Rectal smooth muscle tissue (tissue), 1 donor: ENCODE results near the gene TMEM132C.

ENCODE experiments used
- H3K27ac ChIP-seq: one replicate; pipeline ENCODE4 v1.7.0; 2013; ENCODE audit warnings: low read depth, low read length, inconsistent platforms
- H3K27me3 ChIP-seq: one replicate; pipeline ENCODE4 v1.7.0; 2013; ENCODE audit warnings: low read length; ENCODE audit not compliant: control insufficient read depth, insufficient read depth
- H3K36me3 ChIP-seq: one replicate; pipeline ENCODE4 v1.7.0; 2013; ENCODE audit warnings: low read length; ENCODE audit not compliant: control insufficient read depth, insufficient read depth
- H3K4me1 ChIP-seq: one replicate; pipeline ENCODE4 v1.7.0; 2013; ENCODE audit warnings: low read length; ENCODE audit not compliant: control insufficient read depth, insufficient read depth
- H3K4me3 ChIP-seq: one replicate; pipeline ENCODE4 v1.7.0; 2013; ENCODE audit warnings: low read length
- H3K9ac ChIP-seq: one replicate; pipeline ENCODE4 v1.7.0; 2013; ENCODE audit warnings: low read length

The TMEM132C gene

GRCh38 chr12:128261757-128262156 lies 5.2 kb upstream of the TMEM132C start:
- H3K4me3 ChIP-seq = no peak overlapping the region

GRCh38 chr12:128265566-128265965 lies 1.4 kb upstream of the TMEM132C start:
- Histone ChIP-seq H3K27me3 (peaks cover 12% of the 10 kb centered on the region), H3K27ac (no peak overlapping the region), H3K36me3 (no peaks in the 10 kb centered on the region), H3K4me3 (no peak overlapping the region), H3K9ac (no peak overlapping the region), H3K4me1 (no peaks in the 10 kb centered on the region)

More at GRCh38 chr12:128261757-128262156, 5.2 kb upstream of the TMEM132C start:
- Histone ChIP-seq H3K27ac (no peak overlapping the region), H3K36me3 (no peaks in the 10 kb centered on the region), H3K4me1 (no peaks in the 10 kb centered on the region), H3K9ac (no peak overlapping the region), H3K27me3 (no peaks in the 10 kb centered on the region)

- H3K36me3 ChIP-seq = no peaks in the 10 kb centered on the region
- no peak overlapping the region for H3K4me3 ChIP-seq
- H3K9ac ChIP-seq = no peak overlapping the region
- no peak overlapping the region for H3K27ac ChIP-seq
- no peaks in the 10 kb centered on the region for H3K4me1 ChIP-seq
- H3K27me3 ChIP-seq = peaks cover 12% of the 10 kb centered on the region
These were observed 884 bp upstream of the TMEM132C start for GRCh38 chr12:128266086-128266485.

- no peak overlapping the region for H3K4me3 ChIP-seq
- H3K27ac ChIP-seq = no peak overlapping the region
- H3K4me1 ChIP-seq = no peaks in the 10 kb centered on the region
- no peaks in the 10 kb centered on the region for H3K36me3 ChIP-seq
- H3K9ac ChIP-seq = no peak overlapping the region
- peaks cover 12% of the 10 kb centered on the region for H3K27me3 ChIP-seq
These were observed 334 bp upstream of the TMEM132C start for GRCh38 chr12:128266541-128267130.

GRCh38 chr12:128267651-128268378 lies 845 bp downstream of the TMEM132C start:
- Histone ChIP-seq H3K4me3 (peak overlapping the region; percentile 2), H3K36me3 (no peaks in the 10 kb centered on the region), H3K27ac (no peak overlapping the region), H3K27me3 (peaks cover 12% of the 10 kb centered on the region), H3K9ac (no peak overlapping the region), H3K4me1 (no peaks in the 10 kb centered on the region)

DNA sequence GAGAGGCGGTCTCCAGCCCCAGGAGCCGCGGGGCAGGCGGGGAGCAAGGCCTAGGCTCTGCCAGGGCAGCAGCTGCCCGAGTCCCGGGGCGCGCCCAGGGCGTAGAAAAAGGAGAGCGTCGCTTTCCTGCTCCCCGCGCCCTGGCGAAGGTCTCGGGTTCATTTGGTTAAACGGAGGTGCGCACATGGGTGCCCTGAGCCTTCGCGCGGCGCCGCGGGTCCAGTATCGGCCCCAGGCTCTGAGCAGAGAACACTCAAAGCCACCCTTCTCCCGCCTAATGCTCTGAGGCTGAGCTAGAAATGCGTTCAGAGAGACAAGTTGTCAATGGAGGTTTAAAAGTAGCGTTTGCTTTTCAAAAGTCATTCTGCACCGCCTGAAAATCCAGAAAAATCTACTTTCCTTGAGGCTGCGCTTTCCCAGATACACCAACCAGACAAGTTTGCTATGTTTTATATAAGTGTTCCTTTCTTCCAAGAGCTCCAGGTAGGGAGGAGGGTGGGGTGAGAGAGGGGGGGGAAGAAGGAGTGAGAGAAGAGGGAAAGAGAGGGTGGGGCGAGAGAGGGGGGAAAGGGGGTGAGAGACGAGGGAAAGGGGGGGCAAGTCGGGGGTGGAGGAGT lies 1.5 kb downstream of the TMEM132C start:
- H3K27ac ChIP-seq = no peak overlapping the region
- no peaks in the 10 kb centered on the region for H3K4me1 ChIP-seq
- H3K4me3 ChIP-seq = peak overlapping the region; percentile 27
- H3K36me3 ChIP-seq = no peaks in the 10 kb centered on the region
- no peak overlapping the region for H3K9ac ChIP-seq
- peaks cover 12% of the 10 kb centered on the region for H3K27me3 ChIP-seq

DNA sequence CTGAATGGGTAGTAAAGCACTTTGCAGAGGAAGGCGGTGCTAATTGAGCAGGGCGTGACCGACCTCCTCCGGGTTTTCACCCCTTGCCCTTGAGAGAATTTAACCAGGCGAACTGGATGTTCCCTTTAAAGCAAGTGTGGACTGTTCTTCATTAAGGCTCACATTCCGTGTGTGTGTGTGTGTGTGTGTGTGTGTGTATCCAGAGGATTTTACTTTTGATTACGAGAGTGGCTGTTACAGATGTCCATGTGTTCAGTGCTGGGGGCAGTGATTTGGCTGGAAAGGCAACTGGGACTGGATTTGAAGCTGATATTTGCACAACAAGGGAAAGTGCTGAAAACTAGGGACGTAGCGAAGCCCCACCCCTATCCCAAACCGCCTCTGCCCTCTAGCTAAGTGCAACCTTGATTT lies 2.2 kb downstream of the TMEM132C start:
- H3K27ac ChIP-seq = no peak overlapping the region
- no peaks in the 10 kb centered on the region for H3K36me3 ChIP-seq
- H3K4me1 ChIP-seq = no peaks in the 10 kb centered on the region
- H3K4me3 ChIP-seq = peak overlapping the region; percentile 13
- peaks cover 12% of the 10 kb centered on the region for H3K27me3 ChIP-seq
- no peak overlapping the region for H3K9ac ChIP-seq

GRCh38 chr12:128276471-128276870 lies 9.5 kb downstream of the TMEM132C start:
- Histone ChIP-seq H3K27ac (no peak overlapping the region), H3K9ac (no peak overlapping the region), H3K4me3 (no peak overlapping the region), H3K27me3 (no peaks in the 10 kb centered on the region), H3K4me1 (no peaks in the 10 kb centered on the region), H3K36me3 (no peaks in the 10 kb centered on the region)

GRCh38 chr12:128286970-128287369 lies 20.0 kb downstream of the TMEM132C start:
- no peak overlapping the region for H3K27ac ChIP-seq
- H3K9ac ChIP-seq = no peak overlapping the region
- H3K27me3 ChIP-seq = no peaks in the 10 kb centered on the region
- no peaks in the 10 kb centered on the region for H3K36me3 ChIP-seq
- H3K4me3 ChIP-seq = no peak overlapping the region
- no peaks in the 10 kb centered on the region for H3K4me1 ChIP-seq

DNA sequence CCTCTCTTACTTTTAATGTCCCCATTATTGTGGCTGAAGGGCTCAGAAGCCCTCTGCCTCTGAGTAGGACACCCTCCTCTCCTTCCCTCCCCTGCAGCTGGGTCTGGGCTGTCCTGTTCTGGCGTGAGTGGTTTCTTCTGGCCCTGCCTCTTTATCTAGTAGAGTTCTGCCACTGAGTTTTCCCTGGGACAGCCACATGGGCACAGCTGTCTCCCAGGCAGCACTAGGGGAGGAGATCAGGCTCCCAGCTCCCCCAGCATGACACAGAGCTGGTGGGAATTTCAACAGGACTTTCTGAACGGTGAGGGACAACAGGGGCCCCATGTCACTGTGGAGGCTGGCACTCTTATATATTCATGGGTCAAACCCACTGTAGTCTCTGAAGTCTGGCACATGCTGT lies 21.4 kb downstream of the TMEM132C start:
- no peaks in the 10 kb centered on the region for H3K4me1 ChIP-seq

DNA sequence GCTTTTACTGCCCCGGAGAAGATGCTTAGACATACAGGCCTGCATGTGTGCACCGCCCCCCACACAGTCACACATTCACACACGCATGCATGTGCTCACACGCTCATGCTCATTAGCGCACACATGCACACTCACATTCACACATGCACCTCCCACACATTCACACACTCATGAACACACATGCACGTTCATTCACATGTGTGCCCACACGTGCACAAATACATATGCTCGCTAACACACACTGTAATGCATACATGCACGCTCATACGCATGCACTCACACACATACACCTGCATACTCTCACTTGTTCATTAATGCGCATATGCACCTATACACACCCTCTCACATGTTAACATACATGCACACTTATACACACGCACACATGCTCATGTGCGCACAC lies 21.9 kb downstream of the TMEM132C start:
- Histone ChIP-seq H3K9ac (no peak overlapping the region), H3K4me1 (no peaks in the 10 kb centered on the region)

More for the DNA sequence above, 21.4 kb downstream of the TMEM132C start:
- Histone ChIP-seq H3K27me3 (no peaks in the 10 kb centered on the region), H3K9ac (no peak overlapping the region), H3K4me3 (no peak overlapping the region), H3K36me3 (no peaks in the 10 kb centered on the region), H3K27ac (no peak overlapping the region)

GRCh38 chr12:128290938-128291337 lies 24.0 kb downstream of the TMEM132C start:
- H3K27me3 ChIP-seq = no peaks in the 10 kb centered on the region
- no peak overlapping the region for H3K4me3 ChIP-seq
- no peaks in the 10 kb centered on the region for H3K4me1 ChIP-seq
- H3K9ac ChIP-seq = no peak overlapping the region
- H3K27ac ChIP-seq = no peak overlapping the region
- H3K36me3 ChIP-seq = no peaks in the 10 kb centered on the region

More for the DNA sequence above, 21.9 kb downstream of the TMEM132C start:
- Histone ChIP-seq H3K27ac (no peak overlapping the region), H3K27me3 (no peaks in the 10 kb centered on the region), H3K4me3 (no peak overlapping the region), H3K36me3 (no peaks in the 10 kb centered on the region)
